IMR-90 (cell line): ENCODE measurements around the gene TTC21A. TPM values are rescaled to one million over a fixed set of nuclear protein-coding genes. Genes with fewer than 3 reads are reported as not detected.

ENCODE experiments used
- ATAC-seq: fragments of 200-7000 bp; cut with Tn5 transposase; 2 replicates; pipeline ENCODE4 v1.9.1; 2020; ENCODE audit warnings: low read depth, mild to moderate bottlenecking, moderate library complexity
- BruUV-seq: library from RNA; stranded (reverse); fragments of 400-500 nt; replicated peaks from 2 replicates; lab custom pipeline; 2021; lab: Mats Ljungman, UMichigan
- CTCF ChIA-PET: fragments of 300-600 bp; formaldehyde crosslinking; extraction: SDS; loops from one replicate; lab custom pipeline; 2021; ENCODE audit warnings: antibody characterized with exemption; lab: Yijun Ruan, JAX
- POLR2A ChIA-PET: fragments of 300-600 bp; sonication (Branson Sonifier 250); formaldehyde crosslinking; loops from one replicate; lab custom pipeline; 2022; ENCODE audit warnings: antibody characterized with exemption; ENCODE audit not compliant: unreplicated experiment; lab: Charles Lee
- DNase-seq: peaks from one replicate; pipeline ENCODE4 v3.0.0; 2013
- H2AFZ ChIP-seq: replicated peaks from 2 replicates; pipeline ENCODE3; 2013; ENCODE audit warnings: low read length, mild to moderate bottlenecking; ENCODE audit not compliant: poor library complexity
- H2AK5ac ChIP-seq: 2 replicates; pipeline ENCODE4 v1.6.1; 2013; ENCODE audit warnings: low read depth, low read length, inconsistent platforms
- H2AK9ac ChIP-seq: replicated peaks from 2 replicates; pipeline ENCODE3; 2013; ENCODE audit warnings: mild to moderate bottlenecking, low read depth, low read length, moderate library complexity; ENCODE audit not compliant: poor library complexity
- H2BK120ac ChIP-seq: 2 replicates; pipeline ENCODE4 v1.6.1; 2013; ENCODE audit warnings: low read depth, low read length, inconsistent platforms
- H2BK15ac ChIP-seq: 3 replicates; pipeline ENCODE4 v1.6.1; 2013; ENCODE audit warnings: low read depth, low read length, inconsistent platforms
- H2BK20ac ChIP-seq: 2 replicates; pipeline ENCODE4 v1.6.1; 2013; ENCODE audit warnings: low read depth, mild to moderate bottlenecking, inconsistent platforms, low read length, moderate library complexity
- H2BK5ac ChIP-seq: 2 replicates; pipeline ENCODE4 v1.6.1; 2013; ENCODE audit warnings: mild to moderate bottlenecking, low read depth, low read length, inconsistent platforms; ENCODE audit not compliant: poor library complexity, severe bottlenecking
- H3K14ac ChIP-seq: replicated peaks from 2 replicates; pipeline ENCODE4 v1.6.1; 2013; ENCODE audit warnings: low read depth, low read length, inconsistent platforms
- H3K18ac ChIP-seq: 2 replicates; pipeline ENCODE4 v1.6.1; 2013; ENCODE audit warnings: low read depth, low read length, control low read depth
- H3K23ac ChIP-seq: 2 replicates; pipeline ENCODE4 v1.6.1; 2013; ENCODE audit warnings: low read depth, low read length, inconsistent platforms
- H3K27ac ChIP-seq: 2 replicates; pipeline ENCODE4 v1.5.1; 2013; ENCODE audit warnings: mild to moderate bottlenecking, control low read depth, low read length; ENCODE audit not compliant: insufficient read depth
- H3K27me3 ChIP-seq: 2 replicates; pipeline ENCODE4 v1.6.1; 2013; ENCODE audit warnings: low read length; ENCODE audit not compliant: control insufficient read depth, insufficient read depth
- H3K36me3 ChIP-seq: 2 replicates; pipeline ENCODE4 v1.6.1; 2013; ENCODE audit warnings: low read length, mixed read lengths; ENCODE audit not compliant: control insufficient read depth, insufficient read depth
- H3K4ac ChIP-seq: 2 replicates; pipeline ENCODE4 v1.6.1; 2013; ENCODE audit warnings: low read depth, low read length, inconsistent platforms
- H3K4me1 ChIP-seq: 2 replicates; pipeline ENCODE4 v1.6.1; 2013; ENCODE audit warnings: low read length, mixed read lengths; ENCODE audit not compliant: control insufficient read depth, insufficient read depth
- H3K4me2 ChIP-seq: 2 replicates; pipeline ENCODE4 v1.6.1; 2013; ENCODE audit warnings: low read depth, mild to moderate bottlenecking, control low read depth, low read length, moderate library complexity
- H3K4me3 ChIP-seq: 2 replicates; pipeline ENCODE4 v1.5.1; 2013; ENCODE audit warnings: low read depth, mild to moderate bottlenecking, control low read depth, low read length, moderate library complexity; ENCODE audit not compliant: insufficient read depth
- H3K56ac ChIP-seq: 2 replicates; pipeline ENCODE4 v1.6.1; 2013; ENCODE audit warnings: low read length, inconsistent platforms; ENCODE audit not compliant: insufficient read depth; ENCODE audit errors: extremely low read depth
- H3K79me1 ChIP-seq, 2 experiments: 2 replicates each; pipeline ENCODE4 v1.6.1; 2013; ENCODE audit warnings: low read length in 2 of 2, inconsistent platforms in 1 of 2, low read depth in 1 of 2
- H3K9ac ChIP-seq: 2 replicates; pipeline ENCODE4 v1.6.1; 2013; ENCODE audit warnings: low read depth, low read length, control low read depth
- H3K9me1 ChIP-seq: 2 replicates; pipeline ENCODE4 v1.6.1; 2013; ENCODE audit warnings: low read length, inconsistent platforms; ENCODE audit not compliant: insufficient read depth
- H3K9me3 ChIP-seq: 2 replicates; pipeline ENCODE4 v1.6.1; 2013; ENCODE audit warnings: low read length; ENCODE audit not compliant: control insufficient read depth, insufficient read depth
- H4K20me1 ChIP-seq: 2 replicates; pipeline ENCODE4 v1.6.1; 2013; ENCODE audit warnings: low read length, inconsistent platforms; ENCODE audit not compliant: insufficient read depth
- H4K5ac ChIP-seq: 2 replicates; pipeline ENCODE4 v1.6.1; 2013; ENCODE audit warnings: mild to moderate bottlenecking, low read depth, low read length, control low read depth
- H4K8ac ChIP-seq, 2 experiments: 2 replicates each; pipeline ENCODE4 v1.6.1; 2013; ENCODE audit warnings: low read depth in 2 of 2, low read length in 2 of 2, control low read depth in 1 of 2, inconsistent platforms in 1 of 2
- H4K91ac ChIP-seq: 2 replicates; pipeline ENCODE4 v1.6.1; 2013; ENCODE audit warnings: low read depth, low read length, inconsistent platforms; ENCODE audit not compliant: insufficient read depth
- BHLHE40 ChIP-seq: fragments of 150-350 bp; IDR thresholded peaks from 2 replicates; pipeline ENCODE4 v1.6.1; 2016; ENCODE audit warnings: mild to moderate bottlenecking, low read depth, low read length
- CEBPB ChIP-seq: IDR thresholded peaks from 2 replicates; pipeline ENCODE4 v1.6.1; 2012; ENCODE audit warnings: low read depth, low read length, improper control_type of control experiment
- CHD1 ChIP-seq: IDR thresholded peaks from 2 replicates; pipeline ENCODE4 v1.6.1; 2012; ENCODE audit warnings: low read depth, low read length, improper control_type of control experiment
- FOS ChIP-seq: fragments of 150-350 bp; IDR thresholded peaks from 2 replicates; pipeline ENCODE4 v1.6.1; 2016; ENCODE audit warnings: low read depth, low read length
- MAFK ChIP-seq: IDR thresholded peaks from 2 replicates; pipeline ENCODE4 v1.6.1; 2012; ENCODE audit warnings: low read depth, low read length, improper control_type of control experiment
- MAZ ChIP-seq: IDR thresholded peaks from 2 replicates; pipeline ENCODE4 v1.6.1; 2012; ENCODE audit warnings: low read depth, mild to moderate bottlenecking, low read length, improper control_type of control experiment, moderate library complexity, borderline replicate concordance
- MXI1 ChIP-seq: IDR thresholded peaks from 2 replicates; pipeline ENCODE4 v1.6.1; 2012; ENCODE audit warnings: low read depth, mild to moderate bottlenecking, low read length, moderate library complexity, borderline replicate concordance
- NFE2L2 ChIP-seq: fragments of 150-350 bp; IDR thresholded peaks from 2 replicates; pipeline ENCODE4 v1.6.1; 2016; ENCODE audit warnings: low read depth, mild to moderate bottlenecking, low read length
- RCOR1 ChIP-seq: IDR thresholded peaks from 2 replicates; pipeline ENCODE4 v1.6.1; 2012; ENCODE audit warnings: mild to moderate bottlenecking, low read length, improper control_type of control experiment; ENCODE audit not compliant: insufficient replicate concordance
- RFX5 ChIP-seq: IDR thresholded peaks from 2 replicates; pipeline ENCODE4 v1.8.0; 2012; ENCODE audit warnings: low read depth, mild to moderate bottlenecking, low read length, moderate library complexity
- SMC3 ChIP-seq: fragments of 150-350 bp; IDR thresholded peaks from 2 replicates; pipeline ENCODE4 v1.6.1; 2016; ENCODE audit warnings: low read depth, mild to moderate bottlenecking, antibody characterized with exemption, low read length, moderate library complexity
- USF2 ChIP-seq: fragments of 150-350 bp; IDR thresholded peaks from 2 replicates; pipeline ENCODE4 v1.6.1; 2017; ENCODE audit warnings: mild to moderate bottlenecking, antibody characterized with exemption, low read length, low read depth
- WGBS, 2 experiments: methylation state at CpG; one replicate each; pipeline versions ENCODE4 v1.1.5 to v1.1.7; 2013; ENCODE audit warnings: missing lambda C conversion rate in 2 of 2; ENCODE audit not compliant: insufficient read length in 1 of 2; ENCODE audit errors: extremely low coverage in 2 of 2; 5-methylcytosine and 5-hydroxymethylcytosine counted together
- dilution Hi-C: fragments of 300-500 bp; cut with HindIII; formaldehyde crosslinking; loops from one replicate; pipeline ENCODE4 v1.14.3; 2018; ENCODE audit warnings: low sequenced_read_pairs; ENCODE audit not compliant: unreplicated experiment
- in situ Hi-C: fragments of 300-500 bp; cut with MboI; formaldehyde crosslinking; loops from 3 replicates; pipeline ENCODE4 v1.14.3; 2019; ENCODE audit warnings: low sequenced_read_pairs, inconsistent platforms, mixed read lengths
- intact Hi-C: fragments of 100-400 bp; cut with micrococcal nuclease; formaldehyde crosslinking; loops from 2 replicates; pipeline ENCODE4 v1.10.0; 2022
- polyA plus RNA-seq, 3 experiments: library from polyadenylated mRNA; depleted of rRNA; stranded (reverse); fragments of >200 nt; gene quantifications; 2 replicates each; pipeline ENCODE4 v1.2.3, GENCODE V29; 2012; ENCODE audit warnings: low replicate concordance in 1 of 3
- total RNA-seq: library from RNA; depleted of rRNA; stranded (reverse); fragments of >200 nt; gene quantifications from 2 replicates; pipeline ENCODE4 v1.2.3, GENCODE V29; 2012
- TF ChIP-seq, protein P1 (sequence below): fragments of 150-350 bp; IDR thresholded peaks from 2 replicates; pipeline ENCODE4 v1.6.1; 2016; ENCODE audit warnings: low read depth, mild to moderate bottlenecking, low read length, moderate library complexity, borderline replicate concordance
- TF ChIP-seq, protein P2 (sequence below): conservative IDR thresholded peaks from 2 replicates; pipeline ENCODE4 v1.5.1; 2012; ENCODE audit warnings: mild to moderate bottlenecking, low read depth, low read length, improper control_type of control experiment

The TTC21A gene
- total and polyA plus RNA-seq, 2 of the 4 experiments (the other 2 are of a cell fraction), result 0.90 to 1.8 TPM

- ATAC-seq (no peak), DNase-seq (no peak)
- Histone ChIP-seq H3K4me3 (no peak overlapping the region), H4K91ac (no peak overlapping the region), H3K4me1 (peaks cover 23% of the 10 kb centered on the region), H3K18ac (no peak overlapping the region), H2AK9ac (no peak overlapping the region), H3K9me3 (no peaks in the 10 kb centered on the region), H3K36me3 (peaks cover 34% of the 10 kb centered on the region), H3K56ac (no peak overlapping the region), H4K20me1 (peaks cover 66% of the 10 kb centered on the region), H3K23ac (no peak overlapping the region), H3K9ac (no peak overlapping the region), H3K9me1 (peaks cover 24% of the 10 kb centered on the region), H3K4ac (no peak overlapping the region), H3K4me2 (no peak overlapping the region), H3K27me3 (no peaks in the 10 kb centered on the region), H4K8ac (no peak overlapping the region), H3K27ac (no peak overlapping the region), H2BK5ac (no peak overlapping the region), H2AK5ac (no peak overlapping the region), H2BK15ac (no peak overlapping the region), H2AFZ (no peak overlapping the region), H3K79me1 (peaks cover 6 to 58% of the 10 kb centered on the region in 2 experiments), H3K14ac (no peak overlapping the region), H2BK120ac (no peak overlapping the region), H2BK20ac (no peak overlapping the region), H4K5ac (no peak overlapping the region)
- intact Hi-C loops (no loop called here), in situ Hi-C loops (no loop called here), dilution Hi-C loops (no loop called here)
- no TSS peak for BruUV-seq
- POLR2A ChIA-PET, result no interaction called here
- WGBS, 2 experiments, result no CpG with 5 or more reads among the region's 2 CpGs
- CTCF ChIA-PET, result interaction anchor here (1.0 kb wide), 1 partner anchor 14 kb away, joined by 3 read pairs; no protein-coding TSS in a partner anchor
- no peak for TF ChIP-seq BHLHE40
- no peak for TF ChIP-seq USF2
- TF ChIP-seq CHD1, result no peak
- TF ChIP-seq RCOR1, result no peak
- no peak for TF ChIP-seq SMC3
- no peak for TF ChIP-seq MAFK
- no peak for TF ChIP-seq RFX5
- TF ChIP-seq NFE2L2, result no peak
- TF ChIP-seq MXI1, result no peak
- TF ChIP-seq, protein P1, sequence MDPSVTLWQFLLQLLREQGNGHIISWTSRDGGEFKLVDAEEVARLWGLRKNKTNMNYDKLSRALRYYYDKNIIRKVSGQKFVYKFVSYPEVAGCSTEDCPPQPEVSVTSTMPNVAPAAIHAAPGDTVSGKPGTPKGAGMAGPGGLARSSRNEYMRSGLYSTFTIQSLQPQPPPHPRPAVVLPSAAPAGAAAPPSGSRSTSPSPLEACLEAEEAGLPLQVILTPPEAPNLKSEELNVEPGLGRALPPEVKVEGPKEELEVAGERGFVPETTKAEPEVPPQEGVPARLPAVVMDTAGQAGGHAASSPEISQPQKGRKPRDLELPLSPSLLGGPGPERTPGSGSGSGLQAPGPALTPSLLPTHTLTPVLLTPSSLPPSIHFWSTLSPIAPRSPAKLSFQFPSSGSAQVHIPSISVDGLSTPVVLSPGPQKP, result no peak
- TF ChIP-seq, protein P2, sequence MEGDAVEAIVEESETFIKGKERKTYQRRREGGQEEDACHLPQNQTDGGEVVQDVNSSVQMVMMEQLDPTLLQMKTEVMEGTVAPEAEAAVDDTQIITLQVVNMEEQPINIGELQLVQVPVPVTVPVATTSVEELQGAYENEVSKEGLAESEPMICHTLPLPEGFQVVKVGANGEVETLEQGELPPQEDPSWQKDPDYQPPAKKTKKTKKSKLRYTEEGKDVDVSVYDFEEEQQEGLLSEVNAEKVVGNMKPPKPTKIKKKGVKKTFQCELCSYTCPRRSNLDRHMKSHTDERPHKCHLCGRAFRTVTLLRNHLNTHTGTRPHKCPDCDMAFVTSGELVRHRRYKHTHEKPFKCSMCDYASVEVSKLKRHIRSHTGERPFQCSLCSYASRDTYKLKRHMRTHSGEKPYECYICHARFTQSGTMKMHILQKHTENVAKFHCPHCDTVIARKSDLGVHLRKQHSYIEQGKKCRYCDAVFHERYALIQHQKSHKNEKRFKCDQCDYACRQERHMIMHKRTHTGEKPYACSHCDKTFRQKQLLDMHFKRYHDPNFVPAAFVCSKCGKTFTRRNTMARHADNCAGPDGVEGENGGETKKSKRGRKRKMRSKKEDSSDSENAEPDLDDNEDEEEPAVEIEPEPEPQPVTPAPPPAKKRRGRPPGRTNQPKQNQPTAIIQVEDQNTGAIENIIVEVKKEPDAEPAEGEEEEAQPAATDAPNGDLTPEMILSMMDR, result no peak
- no peak for TF ChIP-seq CEBPB
- no peak for TF ChIP-seq MAZ
- TF ChIP-seq FOS, result no peak
Measured at GRCh38 chr3:39139442-39139841, 32.0 kb downstream of the TTC21A start.
